Hematopoietic multipotent progenitor cell treated with erythropoietin and hydrocortisone succinate and interleukin-3 and kit ligand, for 6 days (in vitro differentiated cells): Measurements from ENCODE around the gene NUCKS1.

Experiments used
- DNase-seq: peaks from one replicate; pipeline ENCODE4 v3.0.0-alpha.2; 2015

Gene NUCKS1

GRCh38 chr1:205750138-205751035 is at the start of gene NUCKS1:
TSS of gene NUCKS1 (minus strand) at chr1:205750182. CDS start at chr1:205749973, 209 bp downstream.
- DNase-seq, result peak; percentile 99

- no peak for DNase-seq
Measured at GRCh38 chr1:205798577-205798976, 48.6 kb upstream of the NUCKS1 start.

- no peak for DNase-seq
Measured at GRCh38 chr1:205797168-205797567, 47.2 kb upstream of the NUCKS1 start.

GRCh38 chr1:205794011-205794730 is 44.2 kb upstream of the NUCKS1 start:
- DNase-seq, result no peak

GRCh38 chr1:205792961-205793673 is 43.1 kb upstream of the NUCKS1 start:
- no peak for DNase-seq

- no peak for DNase-seq
Measured at GRCh38 chr1:205792481-205792881, 42.5 kb upstream of the NUCKS1 start.

- DNase-seq, result peak; percentile 85
Measured at GRCh38 chr1:205791568-205792180, 41.7 kb upstream of the NUCKS1 start.

GRCh38 chr1:205787287-205787916 is 37.4 kb upstream of the NUCKS1 start:
- no peak for DNase-seq

GRCh38 chr1:205786601-205787000 is 36.6 kb upstream of the NUCKS1 start:
- no peak for DNase-seq

- no peak for DNase-seq
Measured at GRCh38 chr1:205785446-205785845, 35.5 kb upstream of the NUCKS1 start.

- no peak for DNase-seq
Measured at GRCh38 chr1:205783904-205784303, 33.9 kb upstream of the NUCKS1 start.

GRCh38 chr1:205783433-205783795 is 33.4 kb upstream of the NUCKS1 start:
- DNase-seq, result no peak

- DNase-seq, result no peak
Measured at GRCh38 chr1:205782627-205783432, 32.8 kb upstream of the NUCKS1 start.

GRCh38 chr1:205780335-205780734 is 30.4 kb upstream of the NUCKS1 start:
- DNase-seq, result no peak

GRCh38 chr1:205777994-205778393 is 28.0 kb upstream of the NUCKS1 start:
- peak; percentile 61 for DNase-seq

GRCh38 chr1:205775717-205776056 is 25.7 kb upstream of the NUCKS1 start:
- DNase-seq, result no peak

GRCh38 chr1:205775015-205775716 is 25.2 kb upstream of the NUCKS1 start, which contains the start of gene RAB29:
TSS of gene RAB29 (minus strand) at chr1:205775482. CDS start at chr1:205774956, 526 bp downstream.
- peak; percentile 92 for DNase-seq

GRCh38 chr1:205774198-205775014 is 24.4 kb upstream of the NUCKS1 start:
- peak; percentile 27 for DNase-seq

GRCh38 chr1:205772607-205773032 is 22.6 kb upstream of the NUCKS1 start:
- DNase-seq, result no peak

GRCh38 chr1:205770618-205771017 is 20.6 kb upstream of the NUCKS1 start:
- DNase-seq, result no peak
